ENCODE measurements around the gene RBMS3. TPM values are rescaled to one million over a fixed set of nuclear protein-coding genes. Genes with fewer than 3 reads are reported as not detected.

Gene RBMS3
- total RNA-seq, 1 experiment from 2014 or later = 8.7 TPM

GRCh38 chr3:29374226-29374625, 93.4 kb downstream of the RBMS3 start:
- Mint-ChIP-seq H3K9me3 (peaks cover 3% of the 10 kb centered on the region; the same call in 1 of the 2 replicates), H3K4me3 (no peak overlapping the region), H3K27ac (no peak overlapping the region), H3K27me3 (ENCODE audit: low read depth) (no peaks in the 10 kb centered on the region), H3K4me1 (peaks cover 6% of the 10 kb centered on the region), H3K36me3 (no peaks in the 10 kb centered on the region)
- POLR2A ChIA-PET = no interaction called here
- no peak for ATAC-seq
- DNase-seq (ENCODE audit: low spot score) = no peak
- TF ChIP-seq SMAD4 (CRISPR knock-in tag; IDR thresholded peaks at IDR 0.05) (no peak), ZNF281 (CRISPR knock-in tag; IDR thresholded peaks at IDR 0.05) (no peak), TEAD4 (CRISPR knock-in tag; IDR thresholded peaks at IDR 0.05) (no peak), NFATC4 (CRISPR knock-in tag; IDR thresholded peaks at IDR 0.05) (no peak)
- CTCF ChIA-PET = no interaction called here

GRCh38 chr3:29379097-29379496, 98.2 kb downstream of the RBMS3 start:
- no peak for TF ChIP-seq NFYB (CRISPR knock-in tag; conservative IDR thresholded peaks at IDR 0.05; ENCODE audit: low read depth)
- no peak for TF ChIP-seq ZNF671 (CRISPR knock-in tag; IDR thresholded peaks at IDR 0.05)
- TF ChIP-seq ZNF532 (CRISPR knock-in tag; IDR thresholded peaks at IDR 0.05; ENCODE audit: borderline replicate concordance) = no peak
- TF ChIP-seq NR2C2 (CRISPR knock-in tag; IDR thresholded peaks at IDR 0.05) = no peak
- TF ChIP-seq ZSCAN18 (CRISPR knock-in tag; IDR thresholded peaks at IDR 0.05) = no peak
- no peak for TF ChIP-seq GRHL2 (CRISPR knock-in tag; IDR thresholded peaks at IDR 0.05; ENCODE audit: insufficient replicate concordance, severe bottlenecking)
- TF ChIP-seq IRF2 (CRISPR knock-in tag; IDR thresholded peaks at IDR 0.05; ENCODE audit: borderline replicate concordance, low read depth) = no peak
- no peak for TF ChIP-seq KAT7 (CRISPR knock-in tag; IDR thresholded peaks at IDR 0.05; ENCODE audit: borderline replicate concordance)
- TF ChIP-seq PRDM15 (CRISPR knock-in tag; IDR thresholded peaks at IDR 0.05) = no peak
- no peak for TF ChIP-seq SOX15 (CRISPR knock-in tag; IDR thresholded peaks at IDR 0.05)
- TF ChIP-seq SMAD3 (CRISPR knock-in tag; IDR thresholded peaks at IDR 0.05; ENCODE audit: borderline replicate concordance) = no peak
- TF ChIP-seq USF1 (CRISPR knock-in tag; IDR thresholded peaks at IDR 0.05) = no peak
- no peak for TF ChIP-seq CREM (CRISPR knock-in tag; IDR thresholded peaks at IDR 0.05)
- Mint-ChIP-seq H3K4me3 (no peak overlapping the region), H3K4me1 (peaks cover 15% of the 10 kb centered on the region), H3K9me3 (peaks cover 3% of the 10 kb centered on the region; the same call in 1 of the 2 replicates), H3K27me3 (ENCODE audit: low read depth) (no peaks in the 10 kb centered on the region), H3K36me3 (no peaks in the 10 kb centered on the region), H3K27ac (no peak overlapping the region)
- POLR2A ChIA-PET = no interaction called here
- CTCF ChIA-PET = no interaction called here
- no peak for ATAC-seq
- no peak for DNase-seq (ENCODE audit: low spot score)

Data from WTC11 (cell line).